Measurements from ENCODE around the gene GH2.

DNA sequence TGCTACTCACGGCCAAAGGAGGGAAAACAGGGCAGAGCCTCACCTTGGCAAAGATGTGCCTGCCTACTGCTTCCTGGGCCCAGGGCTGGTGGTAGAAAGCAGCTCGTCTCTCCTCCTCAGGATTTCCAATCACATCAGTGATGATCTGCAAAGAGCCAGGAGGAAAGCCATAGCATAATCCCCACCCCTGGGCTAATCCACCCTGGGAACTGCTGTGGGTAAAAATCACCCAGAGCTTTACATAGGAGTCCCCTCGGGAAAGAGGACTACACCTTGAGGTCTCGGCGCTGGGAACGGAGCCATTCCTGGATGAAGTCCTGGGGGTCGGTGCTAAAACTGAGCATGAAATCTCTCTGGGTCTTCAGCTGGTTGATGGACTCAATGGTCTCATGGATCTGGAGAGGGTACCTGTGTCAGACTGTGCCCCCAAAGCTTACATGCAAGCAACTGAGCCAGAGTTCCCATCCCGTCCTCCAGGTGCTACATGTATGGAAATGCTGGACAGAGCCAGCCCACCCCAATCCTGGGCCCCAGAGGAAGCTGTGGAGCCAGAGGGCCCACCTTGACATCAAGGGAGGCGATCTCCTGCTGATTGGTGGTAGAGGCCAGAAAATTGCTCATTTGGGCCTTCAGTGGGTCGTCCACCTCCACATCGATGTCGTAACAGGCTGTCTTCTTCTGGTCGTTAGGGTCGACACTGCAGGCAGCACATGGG is 48.6 kb downstream of the GH2 start:
- TF ChIP-seq, protein P1, sequence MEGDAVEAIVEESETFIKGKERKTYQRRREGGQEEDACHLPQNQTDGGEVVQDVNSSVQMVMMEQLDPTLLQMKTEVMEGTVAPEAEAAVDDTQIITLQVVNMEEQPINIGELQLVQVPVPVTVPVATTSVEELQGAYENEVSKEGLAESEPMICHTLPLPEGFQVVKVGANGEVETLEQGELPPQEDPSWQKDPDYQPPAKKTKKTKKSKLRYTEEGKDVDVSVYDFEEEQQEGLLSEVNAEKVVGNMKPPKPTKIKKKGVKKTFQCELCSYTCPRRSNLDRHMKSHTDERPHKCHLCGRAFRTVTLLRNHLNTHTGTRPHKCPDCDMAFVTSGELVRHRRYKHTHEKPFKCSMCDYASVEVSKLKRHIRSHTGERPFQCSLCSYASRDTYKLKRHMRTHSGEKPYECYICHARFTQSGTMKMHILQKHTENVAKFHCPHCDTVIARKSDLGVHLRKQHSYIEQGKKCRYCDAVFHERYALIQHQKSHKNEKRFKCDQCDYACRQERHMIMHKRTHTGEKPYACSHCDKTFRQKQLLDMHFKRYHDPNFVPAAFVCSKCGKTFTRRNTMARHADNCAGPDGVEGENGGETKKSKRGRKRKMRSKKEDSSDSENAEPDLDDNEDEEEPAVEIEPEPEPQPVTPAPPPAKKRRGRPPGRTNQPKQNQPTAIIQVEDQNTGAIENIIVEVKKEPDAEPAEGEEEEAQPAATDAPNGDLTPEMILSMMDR (tag by site-specific recombination; IDR thresholded peaks at IDR 0.05), result no peak
- TF ChIP-seq ZNF585B (tag by site-specific recombination; IDR thresholded peaks at IDR 0.05), result no peak
